G401 (cell line): ENCODE results near the gene CHRNA5. TPM values are rescaled to one million over a fixed set of nuclear protein-coding genes. Genes with fewer than 3 reads are reported as not detected.
A peak's percentile ranks its signal among the peaks of the same experiment; 100 is the strongest.

Experiments
- DNase-seq: peaks from one replicate; pipeline ENCODE4 v3.0.0-alpha.2; 2015; ENCODE audit warnings: low spot score
- in situ Hi-C: cut with HindIII; loops from 2 replicates; pipeline ENCODE4 v1.10.0; 2016; ENCODE audit warnings: low sequenced_read_pairs, mixed read lengths
- total RNA-seq: library from RNA; depleted of rRNA; stranded (reverse); fragments of >200 nt; shearing (Covaris generic); gene quantifications from 2 replicates; pipeline ENCODE4 v1.2.3, GENCODE V29; 2014

Gene CHRNA5
- total RNA-seq, 1 experiment from 2014 or later, result 16.4 TPM

GRCh38 chr15:78617516-78617915 is 52.2 kb downstream of the CHRNA5 start:
- DNase-seq, result no peak
- in situ Hi-C loops, result no loop called here

DNA sequence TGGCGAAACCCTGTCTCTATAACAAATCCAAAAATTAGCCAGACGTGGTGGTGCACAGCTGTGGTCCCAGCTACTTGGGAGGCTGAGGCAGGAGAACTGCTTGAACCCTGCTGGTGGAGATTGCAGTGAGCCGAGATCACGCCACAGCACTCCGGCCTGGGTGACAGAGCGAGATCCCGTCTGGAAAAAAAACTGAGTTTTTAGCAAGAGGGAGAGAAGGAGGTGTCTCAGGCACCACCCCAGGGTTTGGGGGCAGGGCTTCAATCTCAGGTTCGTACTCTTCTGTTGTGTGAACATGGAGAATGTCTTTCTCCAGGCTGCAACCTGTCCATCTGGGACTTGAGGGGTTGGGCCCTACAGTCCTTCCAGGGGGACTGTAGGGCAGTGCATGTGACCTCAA is 52.7 kb downstream of the CHRNA5 start:
- DNase-seq, result no peak
- in situ Hi-C loops, result no loop called here

DNA sequence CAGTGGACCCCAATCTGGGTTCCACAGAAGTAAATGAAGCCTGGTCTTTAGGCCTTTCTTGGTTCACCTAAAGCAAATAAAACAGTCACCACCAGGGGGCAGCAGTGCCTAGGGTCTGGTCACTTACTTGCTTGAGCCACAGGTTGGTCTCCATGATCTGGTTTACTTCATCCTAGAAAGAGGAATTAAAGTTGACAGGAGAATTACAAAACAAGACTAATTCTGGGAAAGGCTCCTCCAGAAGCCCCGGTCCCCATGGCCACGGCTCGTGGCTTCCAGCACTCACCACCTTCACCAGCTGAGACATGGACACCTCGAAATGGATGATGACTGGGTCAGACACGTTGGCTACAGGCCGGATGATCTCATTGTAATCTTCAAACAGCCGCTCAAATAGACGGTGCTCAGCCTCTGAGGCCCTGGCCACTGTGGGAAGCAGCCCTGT is 53.2 kb downstream of the CHRNA5 start:
- in situ Hi-C loops, result no loop called here
- peak; percentile 90 for DNase-seq

- DNase-seq, result no peak
- in situ Hi-C loops, result no loop called here
Observed at GRCh38 chr15:78619022-78619950, 54.0 kb downstream of the CHRNA5 start.

DNA sequence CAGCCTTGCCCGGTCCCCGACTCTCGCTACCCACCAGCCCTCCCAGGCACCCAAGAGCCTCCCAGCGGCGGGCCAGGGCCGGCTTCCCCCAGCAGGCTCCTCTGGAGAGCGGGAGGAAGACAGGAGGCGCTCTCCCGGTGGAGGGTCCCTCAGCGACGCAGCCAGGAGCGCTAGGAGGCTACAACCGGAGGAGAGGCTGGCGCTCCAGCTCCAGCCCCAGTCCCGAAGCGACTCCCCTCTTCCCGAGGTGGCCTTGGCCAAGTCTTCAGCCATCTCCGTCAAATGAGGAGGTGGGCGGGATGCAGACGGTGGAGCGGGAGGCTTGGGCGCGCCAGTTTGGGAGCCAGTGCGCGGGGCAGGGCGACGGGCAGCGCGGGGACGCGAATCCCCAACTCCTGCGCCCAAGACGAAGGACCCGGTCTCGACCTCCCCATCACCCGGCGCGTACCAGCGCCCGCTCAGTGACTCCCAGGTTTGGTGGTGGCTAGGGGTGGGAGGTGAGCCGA is 54.8 kb downstream of the CHRNA5 start:
- in situ Hi-C loops, result no loop called here

GRCh38 chr15:78620527-78621421 is 55.5 kb downstream of the CHRNA5 start, which contains the start of gene CHRNA3:
Gene CHRNA3 (minus strand): TSS chr15:78620996. CDS start chr15:78620794, 202 bp downstream.
- in situ Hi-C loops, result no loop called here
- no peak for DNase-seq

More for the DNA sequence above, 54.8 kb downstream of the CHRNA5 start:
- DNase-seq, result peak; percentile 10

- in situ Hi-C loops, result no loop called here
- no peak for DNase-seq
Observed at GRCh38 chr15:78621810-78622402, 56.6 kb downstream of the CHRNA5 start.

DNA sequence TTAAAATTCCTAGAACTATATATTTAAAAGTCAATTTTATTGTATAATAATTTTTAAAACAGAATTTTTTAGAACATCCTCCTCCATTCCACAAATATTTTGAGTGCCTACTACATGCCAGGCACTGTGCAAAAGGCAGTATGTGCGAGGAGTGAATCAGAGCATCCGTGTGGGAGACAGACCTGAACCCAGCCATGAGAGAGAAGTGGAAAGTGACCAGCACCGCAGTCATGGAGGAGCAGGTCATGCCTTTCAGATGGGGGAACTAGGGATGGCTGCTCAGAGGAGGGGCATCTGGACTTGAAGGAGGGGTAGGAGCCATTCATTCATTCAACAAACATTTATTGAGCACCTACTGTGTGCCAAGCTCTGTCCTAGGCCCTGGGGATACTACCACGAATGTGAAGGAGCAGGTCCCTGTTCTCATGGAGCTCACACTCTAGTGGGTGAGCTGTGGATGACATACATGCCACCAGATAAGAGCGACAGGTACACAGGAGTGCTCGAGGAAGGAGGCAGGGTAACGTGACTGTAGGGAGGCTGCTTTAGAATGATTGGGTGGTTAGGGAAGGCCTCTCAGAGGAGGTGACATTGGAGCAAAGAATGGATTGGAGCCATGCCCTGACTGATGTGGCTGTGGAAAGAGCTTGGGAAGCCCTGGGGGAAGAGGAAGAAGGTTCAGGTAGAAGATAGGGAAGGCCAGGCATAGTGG is 58.6 kb downstream of the CHRNA5 start:
- in situ Hi-C loops, result no loop called here
- no peak for DNase-seq

GRCh38 chr15:78624651-78625590 is 59.6 kb downstream of the CHRNA5 start:
- DNase-seq, result no peak
- in situ Hi-C loops, result no loop called here

DNA sequence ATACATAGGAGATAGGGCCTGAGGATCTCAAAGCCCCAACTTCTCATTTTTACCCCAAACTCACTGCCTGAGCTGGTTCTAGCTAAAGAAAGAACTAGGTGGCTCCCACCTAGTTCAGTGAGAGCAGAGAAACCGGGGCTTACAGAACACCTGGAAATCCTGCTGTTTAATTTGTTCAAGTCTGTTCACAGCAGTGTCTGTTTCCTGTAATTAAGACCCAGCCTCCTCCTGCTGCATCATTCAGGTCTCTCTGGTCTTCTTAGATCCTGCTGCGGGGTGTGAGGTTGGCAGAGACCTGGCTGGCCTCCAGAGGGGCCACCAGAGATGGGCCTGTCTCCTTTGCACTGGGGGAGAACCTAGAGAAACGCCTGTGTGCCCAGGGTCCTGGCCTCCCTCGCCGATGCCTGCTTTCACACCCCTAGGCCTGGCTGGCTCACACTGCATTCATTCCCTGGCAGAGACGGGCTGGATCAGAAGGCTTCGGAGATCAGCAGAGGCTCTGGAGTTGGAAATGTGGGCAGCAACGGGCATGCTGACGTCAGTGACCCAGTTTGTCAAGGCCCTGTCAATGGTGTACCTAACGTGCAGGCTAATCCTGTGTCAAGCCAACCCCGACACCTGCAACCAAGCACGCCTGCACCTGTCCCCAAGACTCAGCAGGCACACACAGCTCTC is 60.4 kb downstream of the CHRNA5 start:
- DNase-seq, result peak; percentile 41
- in situ Hi-C loops, result no loop called here

DNA sequence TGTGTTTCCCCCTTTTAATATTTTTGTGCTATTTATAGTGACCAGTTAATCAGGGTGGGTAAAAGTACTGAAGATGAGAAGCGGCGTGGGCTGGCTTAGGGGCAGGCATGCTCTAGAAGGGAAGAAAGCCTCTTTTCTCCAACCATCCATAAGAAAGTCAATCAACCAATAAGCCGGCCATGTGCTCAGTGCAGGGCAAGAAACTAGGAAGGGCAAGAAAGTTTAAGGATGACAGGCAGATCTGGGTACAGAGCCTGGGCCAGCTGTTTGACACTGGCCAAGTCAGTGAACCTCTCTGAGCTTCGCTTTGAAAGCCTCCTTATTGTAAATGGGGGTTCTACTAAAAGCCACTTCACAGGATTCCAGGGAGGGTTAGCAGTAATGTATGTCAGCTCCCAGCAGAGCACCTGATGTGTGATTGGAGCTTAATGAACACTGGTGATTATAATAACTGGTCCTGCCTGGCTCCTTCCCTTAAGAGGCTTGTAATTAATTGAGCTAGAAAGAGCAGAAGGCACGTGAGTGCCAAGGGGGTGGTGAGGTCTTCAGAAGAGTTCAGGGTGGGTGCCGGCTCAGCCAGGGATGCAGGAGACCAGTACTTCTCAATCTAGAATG is 61.2 kb downstream of the CHRNA5 start:
- DNase-seq, result no peak
- in situ Hi-C loops, result no loop called here

- in situ Hi-C loops, result no loop called here
- no peak for DNase-seq
Observed at GRCh38 chr15:78627348-78627747, 62.0 kb downstream of the CHRNA5 start.

DNA sequence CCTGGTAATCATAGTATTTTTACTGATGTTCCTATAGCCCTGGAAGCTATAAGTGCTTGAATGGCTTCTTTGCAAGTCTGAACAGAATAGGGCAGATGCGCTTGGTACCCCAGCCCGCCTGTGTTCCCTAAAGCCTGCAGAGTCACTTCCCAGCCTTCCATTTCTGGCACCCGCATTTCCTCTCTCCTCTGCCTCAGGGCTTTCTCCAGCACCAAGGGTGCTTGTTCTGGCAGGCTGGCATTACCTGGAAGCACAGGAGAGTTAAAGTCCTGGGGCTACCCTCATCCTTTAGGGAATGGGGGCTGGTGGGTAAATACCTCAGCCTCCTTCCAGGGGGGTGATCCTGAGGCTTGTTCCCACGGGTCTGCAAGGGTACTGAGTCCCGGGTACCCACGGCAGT is 62.9 kb downstream of the CHRNA5 start:
- in situ Hi-C loops, result no loop called here
- no peak for DNase-seq

DNA sequence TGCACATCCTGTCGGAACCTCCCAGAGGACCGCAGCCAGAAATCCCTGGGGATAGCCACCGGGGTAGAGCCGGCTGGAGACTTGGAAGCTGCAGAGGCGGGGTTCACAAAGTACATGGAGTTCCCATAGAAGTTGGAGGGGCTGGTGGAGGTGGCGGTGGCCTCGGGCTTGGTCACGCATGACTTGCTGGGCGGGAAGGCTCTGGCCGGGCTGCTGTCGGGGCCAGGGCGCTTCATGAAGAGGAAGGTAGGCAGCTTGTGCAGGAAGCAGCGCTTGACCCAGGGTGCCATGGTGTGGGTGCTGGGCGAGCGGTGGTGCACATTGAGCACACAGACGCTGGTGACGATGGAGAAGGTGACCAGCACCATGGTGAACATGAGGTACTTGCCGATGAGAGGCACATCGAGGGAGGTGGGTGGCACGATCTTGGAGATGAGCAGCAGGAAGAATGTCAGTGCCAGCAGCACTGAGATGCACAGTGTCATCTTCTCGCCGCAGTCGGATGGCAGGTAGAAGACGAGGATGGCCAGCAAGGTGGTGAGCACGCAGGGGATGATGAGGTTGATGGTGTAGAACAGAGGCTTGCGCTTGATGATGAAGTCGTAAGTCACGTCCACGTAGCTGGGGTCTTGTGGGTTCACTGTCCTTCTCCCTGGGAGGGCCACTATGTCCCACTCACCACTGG is 63.9 kb downstream of the CHRNA5 start:
- DNase-seq, result no peak
- in situ Hi-C loops, result no loop called here

- DNase-seq, result no peak
- in situ Hi-C loops, result no loop called here
Observed at GRCh38 chr15:78629716-78630065, 64.4 kb downstream of the CHRNA5 start.

DNA sequence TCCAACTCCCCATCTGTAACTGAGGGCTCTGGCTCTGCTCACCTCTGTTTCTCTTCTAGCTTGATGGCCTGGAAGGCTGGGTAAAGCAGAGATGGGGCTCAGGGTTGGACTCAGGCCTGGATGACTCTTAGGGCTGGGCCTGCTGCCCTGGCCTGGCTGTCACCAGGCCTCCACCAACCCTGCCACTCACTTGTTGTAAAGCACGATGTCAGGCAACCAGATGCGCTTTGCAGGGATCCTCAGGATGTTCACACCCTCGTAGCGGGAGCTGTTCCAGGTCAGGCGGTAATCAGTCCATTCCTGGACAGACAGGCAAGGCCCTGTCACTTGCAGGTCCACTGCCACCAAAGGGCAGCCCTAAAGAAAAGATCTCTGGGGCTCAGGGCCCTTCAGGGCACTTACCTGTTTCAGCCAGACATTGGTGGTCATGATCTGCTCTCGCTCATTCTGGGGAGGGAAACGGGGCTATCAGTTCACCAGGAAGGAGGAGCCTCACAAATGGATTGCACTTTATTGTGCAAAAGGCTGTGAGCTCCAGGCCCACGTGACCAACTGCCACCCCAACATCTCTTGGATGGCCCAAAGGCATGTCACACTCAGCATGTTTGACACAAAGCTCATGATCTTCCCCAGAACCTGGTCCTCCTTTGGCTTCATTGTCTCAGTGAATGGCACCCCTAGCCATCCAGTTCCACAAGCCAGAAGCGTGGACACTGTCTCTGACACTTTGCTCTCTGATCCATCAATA is 65.7 kb downstream of the CHRNA5 start:
- in situ Hi-C loops, result no loop called here
- DNase-seq, result no peak
